ENCODE results near the gene ERMP1. TPM values are rescaled to one million over a fixed set of nuclear protein-coding genes. Genes with fewer than 3 reads are reported as not detected.

Gene ERMP1
- total and polyA plus RNA-seq, 2 donors (not counting 1 experiment from before 2014, with no cell fraction given) = 4.9 to 10.6 TPM

DNA sequence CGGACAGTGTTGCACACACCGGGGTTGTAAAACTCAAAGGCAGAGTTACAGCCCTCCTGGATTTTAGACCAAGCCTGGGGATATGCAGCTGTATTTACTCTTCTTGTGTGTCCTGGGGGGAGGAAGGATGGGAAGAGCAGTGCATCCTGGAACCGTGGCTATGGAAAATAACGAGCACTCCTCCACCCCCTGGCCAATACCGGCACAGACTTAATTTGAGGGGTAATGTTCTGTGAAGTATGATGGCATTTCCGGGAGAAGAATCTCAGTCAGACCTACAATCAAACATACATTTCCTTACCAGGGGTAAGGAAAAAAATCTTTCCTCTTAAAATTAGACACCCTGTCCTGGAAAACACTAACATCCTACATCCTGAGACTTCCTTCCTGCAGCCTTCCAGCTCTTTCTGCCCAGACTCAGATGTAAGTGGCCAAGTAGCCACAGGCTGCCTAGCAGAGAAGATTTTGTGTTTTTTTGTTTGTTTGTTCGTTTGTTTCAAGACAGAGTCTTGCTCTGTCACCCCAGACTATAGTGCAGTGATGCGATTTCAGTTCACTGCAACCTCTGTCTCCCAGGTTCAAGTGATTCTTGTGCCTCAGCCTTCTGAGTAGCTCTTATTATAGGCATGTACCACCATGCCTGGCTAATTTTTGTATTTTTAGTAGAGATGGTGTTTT, 11.0 kb upstream of the ERMP1 start:
- Histone ChIP-seq H3K27me3 (replicated peaks in 1 of 4; ENCODE audit: control extremely low read depth in 1 of 4, control insufficient read depth in 3 of 4, insufficient read depth in 4 of 4, low read length in 3 of 4) (no peaks in the 10 kb centered on the region), H3K4me1 (ENCODE audit: control insufficient read depth in 2 of 2, insufficient read depth in 2 of 2, low read length in 2 of 2) (peaks cover 14 to 23% of the 10 kb centered on the region in 2 donors), H4K20me1 (ENCODE audit: control insufficient read depth, insufficient read depth, low read length, poor library complexity, severe bottlenecking) (no peaks in the 10 kb centered on the region), H3K79me2 (ENCODE audit: control insufficient read depth, insufficient read depth, low read length) (no peaks in the 10 kb centered on the region), H3K9me3 (ENCODE audit: control extremely low read depth in 1 of 3, control insufficient read depth in 2 of 3, insufficient read depth in 1 of 3, low read length in 2 of 3) (peaks cover 0 to 5% (median 2%) of the 10 kb centered on the region in 3 donors), H2AFZ (ENCODE audit: insufficient read depth, low read depth, low read length, poor library complexity, severe bottlenecking) (peak overlapping the region; percentile 32), H3K9ac (ENCODE audit: low read length) (no peak overlapping the region), H3K27ac (ENCODE audit: low read length in 2 of 2) (no peak overlapping the region), H3K4me3 (ENCODE audit: control extremely low read depth in 1 of 5, extremely low read depth in 1 of 5, insufficient read depth in 1 of 5, low read depth in 2 of 5, low read length in 4 of 5) (no peak overlapping the region), H3K36me3 (replicated peaks in 1 of 2; ENCODE audit: control extremely low read depth in 1 of 2, control insufficient read depth in 1 of 2, extremely low read depth in 1 of 2, insufficient read depth in 2 of 2, low read length in 1 of 2) (no peaks in the 10 kb centered on the region), H3K4me2 (replicated peaks; ENCODE audit: low read depth, low read length, poor library complexity, severe bottlenecking) (peak overlapping the region; percentile 43)
- Mint-ChIP-seq H3K4me3 (peak overlapping the region; percentile 23), H3K4me1 (peaks cover 28% of the 10 kb centered on the region), H3K9me3 (ENCODE audit: insufficient read depth) (no peaks in the 10 kb centered on the region), H3K27me3 (no peaks in the 10 kb centered on the region), H3K27ac (no peak overlapping the region)
- POLR2A ChIA-PET = no interaction called here
- DNase-seq (no peak), ATAC-seq (ENCODE audit: low read depth) (no peak)
- WGBS (ENCODE audit: insufficient coverage) = no CpG with 5 or more reads among the region's 8 CpGs
- intact Hi-C loops (cut with micrococcal nuclease) = no loop called here
- no peak for TF ChIP-seq EZH2 (IDR thresholded peaks at IDR 0.05; ENCODE audit: borderline replicate concordance, insufficient read depth, low read depth, low read length, poor library complexity, severe bottlenecking)
- TF ChIP-seq, protein P1, sequence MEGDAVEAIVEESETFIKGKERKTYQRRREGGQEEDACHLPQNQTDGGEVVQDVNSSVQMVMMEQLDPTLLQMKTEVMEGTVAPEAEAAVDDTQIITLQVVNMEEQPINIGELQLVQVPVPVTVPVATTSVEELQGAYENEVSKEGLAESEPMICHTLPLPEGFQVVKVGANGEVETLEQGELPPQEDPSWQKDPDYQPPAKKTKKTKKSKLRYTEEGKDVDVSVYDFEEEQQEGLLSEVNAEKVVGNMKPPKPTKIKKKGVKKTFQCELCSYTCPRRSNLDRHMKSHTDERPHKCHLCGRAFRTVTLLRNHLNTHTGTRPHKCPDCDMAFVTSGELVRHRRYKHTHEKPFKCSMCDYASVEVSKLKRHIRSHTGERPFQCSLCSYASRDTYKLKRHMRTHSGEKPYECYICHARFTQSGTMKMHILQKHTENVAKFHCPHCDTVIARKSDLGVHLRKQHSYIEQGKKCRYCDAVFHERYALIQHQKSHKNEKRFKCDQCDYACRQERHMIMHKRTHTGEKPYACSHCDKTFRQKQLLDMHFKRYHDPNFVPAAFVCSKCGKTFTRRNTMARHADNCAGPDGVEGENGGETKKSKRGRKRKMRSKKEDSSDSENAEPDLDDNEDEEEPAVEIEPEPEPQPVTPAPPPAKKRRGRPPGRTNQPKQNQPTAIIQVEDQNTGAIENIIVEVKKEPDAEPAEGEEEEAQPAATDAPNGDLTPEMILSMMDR (IDR thresholded peaks at IDR 0.05) = no peak
- CTCF ChIA-PET = interaction anchor here (1.8 kb wide), 1 partner anchor 10 kb away, joined by 6 read pairs; the partner anchor contains the start of gene ERMP1
